ENCODE results near the gene GOLGA6L6. TPM values are rescaled to one million over a fixed set of nuclear protein-coding genes. Genes with fewer than 3 reads are reported as not detected.
"Not testable (repeated sequence)": the region's sequence is repeated elsewhere in the genome, so short reads cannot be mapped to it uniquely, and the experiment has no call there.

Gene GOLGA6L6, protein sequence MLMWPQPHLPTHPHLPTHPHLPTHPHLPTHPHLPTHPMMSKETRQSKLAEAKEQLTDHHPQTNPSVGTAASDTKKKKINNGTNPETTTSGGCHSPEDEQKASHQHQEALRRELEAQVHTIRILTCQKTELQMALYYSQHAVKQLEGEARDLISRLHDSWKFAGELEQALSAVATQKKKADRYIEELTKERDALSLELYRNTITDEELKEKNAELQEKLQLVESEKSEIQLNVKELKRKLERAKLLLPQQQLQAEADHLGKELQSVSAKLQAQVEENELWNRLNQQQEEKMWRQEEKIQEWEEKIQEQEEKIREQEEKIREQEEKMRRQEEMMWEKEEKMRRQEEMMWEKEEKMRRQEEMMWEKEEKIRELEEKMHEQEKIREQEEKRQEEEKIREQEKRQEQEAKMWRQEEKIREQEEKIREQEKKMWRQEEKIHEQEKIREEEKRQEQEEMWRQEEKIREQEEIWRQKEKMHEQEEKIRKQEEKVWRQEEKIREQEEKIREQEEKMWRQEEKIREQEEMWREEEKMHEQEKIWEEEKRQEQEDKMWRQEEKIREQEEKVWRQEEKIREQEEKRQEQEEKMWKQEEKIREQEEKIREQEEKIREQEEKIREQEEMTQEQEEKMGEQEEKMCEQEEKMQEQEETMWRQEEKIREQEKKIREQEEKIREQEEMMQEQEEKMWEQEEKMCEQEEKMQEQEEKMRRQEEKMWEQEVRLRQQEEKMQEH
- total RNA-seq (not detected), polyA plus RNA-seq (ENCODE audit: insufficient read depth in 1 of 8, insufficient read length in 8 of 8, low replicate concordance in 1 of 8) (not detected)
- long read RNA-seq, donor 1: 0 reads
- long read RNA-seq, donor 2: 0 reads
- long read RNA-seq, donor 3: 0 reads
- long read RNA-seq, donor 4: 0 reads
- long read RNA-seq, donor 5: 0 reads
- long read RNA-seq, donor 6: 0 reads
- long read RNA-seq, donor 7: 0 reads
- long read RNA-seq, donor 8: 0 reads
- long read RNA-seq, donor 9: 0 reads
- long read RNA-seq, donor 10: 0 reads
- long read RNA-seq, donor 11: 0 reads

GRCh38 chr15:20541700-20542099 is at the start of gene GOLGA6L6:
Gene GOLGA6L6 (minus strand): TSS chr15:20541800. CDS start chr15:20541709, 91 bp downstream.
- not testable (repeated sequence) for DNase-seq; H3K4me3 ChIP-seq (ENCODE audit: low read length); H3K27ac ChIP-seq (ENCODE audit: low read length); H3K36me3 ChIP-seq (ENCODE audit: control insufficient read depth, insufficient read depth, low read length); H3K9me3 ChIP-seq (replicated peaks; ENCODE audit: control insufficient read depth, low read depth, low read length); H3K27me3 ChIP-seq (ENCODE audit: control insufficient read depth, insufficient read depth, low read length); H3K4me1 ChIP-seq (ENCODE audit: control insufficient read depth, insufficient read depth, low read length)
- no CpG with 5 or more reads among the region's 7 CpGs for WGBS (ENCODE audit: insufficient coverage)

- H3K4me1 ChIP-seq (ENCODE audit: control insufficient read depth, insufficient read depth, low read length); H3K9me3 ChIP-seq (replicated peaks; ENCODE audit: control insufficient read depth, low read depth, low read length): not testable (repeated sequence)
- WGBS (ENCODE audit: insufficient coverage): no CpG with 5 or more reads among the region's 2 CpGs
Measured at GRCh38 chr15:20590069-20590468, 48.5 kb upstream of the GOLGA6L6 start.

GRCh38 chr15:20586821-20587220 is 45.2 kb upstream of the GOLGA6L6 start:
- no CpG with 5 or more reads among the region's 3 CpGs for WGBS (ENCODE audit: insufficient coverage)
- DNase-seq; H3K4me3 ChIP-seq (ENCODE audit: low read length); H3K9me3 ChIP-seq (replicated peaks; ENCODE audit: control insufficient read depth, low read depth, low read length); H3K27me3 ChIP-seq (ENCODE audit: control insufficient read depth, insufficient read depth, low read length); H3K4me1 ChIP-seq (ENCODE audit: control insufficient read depth, insufficient read depth, low read length); H3K36me3 ChIP-seq (ENCODE audit: control insufficient read depth, insufficient read depth, low read length); H3K27ac ChIP-seq (ENCODE audit: low read length): not testable (repeated sequence)

More at GRCh38 chr15:20590069-20590468, 48.5 kb upstream of the GOLGA6L6 start:
- not testable (repeated sequence) for H3K27ac ChIP-seq (ENCODE audit: low read length); H3K36me3 ChIP-seq (ENCODE audit: control insufficient read depth, insufficient read depth, low read length); H3K27me3 ChIP-seq (ENCODE audit: control insufficient read depth, insufficient read depth, low read length); H3K4me3 ChIP-seq (ENCODE audit: low read length); DNase-seq

DNA sequence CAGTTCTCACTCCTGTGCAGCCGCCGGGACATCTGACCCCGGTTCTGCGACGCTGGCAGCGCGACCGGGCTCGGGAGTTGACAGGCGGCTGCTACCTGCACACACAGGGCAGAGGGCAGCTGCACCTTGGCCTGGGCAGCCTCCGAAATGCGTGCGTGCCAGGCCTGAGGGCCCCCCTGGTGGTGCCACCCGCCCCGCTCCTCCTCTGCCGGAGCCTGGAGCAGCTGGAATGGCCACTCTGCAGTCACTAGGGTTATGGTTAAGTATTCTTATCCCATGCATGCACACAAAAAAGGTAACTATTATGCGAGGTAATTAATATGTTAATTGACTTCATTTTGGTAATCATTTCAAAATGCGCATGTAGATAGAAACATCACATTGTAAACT is 41.1 kb upstream of the GOLGA6L6 start:
- not testable (repeated sequence) for DNase-seq; H3K27me3 ChIP-seq (ENCODE audit: control insufficient read depth, insufficient read depth, low read length); H3K27ac ChIP-seq (ENCODE audit: low read length); H3K9me3 ChIP-seq (replicated peaks; ENCODE audit: control insufficient read depth, low read depth, low read length); H3K36me3 ChIP-seq (ENCODE audit: control insufficient read depth, insufficient read depth, low read length); H3K4me1 ChIP-seq (ENCODE audit: control insufficient read depth, insufficient read depth, low read length); H3K4me3 ChIP-seq (ENCODE audit: low read length)
- WGBS (ENCODE audit: insufficient coverage): 80% methylated on average over 3 of the region's 18 CpGs

DNA sequence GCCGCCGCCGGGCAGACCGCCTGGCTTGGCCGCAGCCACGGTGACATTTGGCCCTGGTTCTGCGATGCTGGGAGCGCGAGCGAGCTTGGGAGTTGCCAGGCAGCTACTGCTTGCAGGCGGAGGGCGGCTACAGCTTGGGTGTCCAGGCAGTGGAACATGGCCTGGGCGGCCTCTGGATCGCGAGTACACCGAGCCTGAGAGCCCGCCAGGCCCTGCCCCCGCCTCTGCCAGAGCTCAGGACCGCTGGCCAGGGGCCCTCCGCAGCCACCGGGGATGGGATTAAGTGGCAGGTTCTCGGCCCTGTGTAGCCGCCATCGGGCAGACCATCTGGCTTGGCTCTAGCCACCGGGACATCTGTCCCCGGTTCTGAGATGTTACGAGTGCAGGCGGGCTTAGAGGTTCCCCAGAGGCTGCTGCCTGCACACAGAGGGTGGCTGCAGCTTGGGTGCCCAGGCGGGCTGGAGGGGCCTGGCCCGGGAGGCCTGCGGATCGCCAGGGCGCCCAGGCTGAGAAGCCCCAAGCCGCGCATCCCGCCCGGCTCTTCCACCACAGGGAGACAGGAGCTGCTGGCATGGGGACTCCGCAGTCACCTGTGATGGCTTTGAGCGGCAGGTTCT is 40.6 kb upstream of the GOLGA6L6 start:
- WGBS (ENCODE audit: insufficient coverage): no CpG with 5 or more reads among the region's 39 CpGs
- H3K4me1 ChIP-seq (ENCODE audit: control insufficient read depth, insufficient read depth, low read length); DNase-seq: not testable (repeated sequence)

DNA sequence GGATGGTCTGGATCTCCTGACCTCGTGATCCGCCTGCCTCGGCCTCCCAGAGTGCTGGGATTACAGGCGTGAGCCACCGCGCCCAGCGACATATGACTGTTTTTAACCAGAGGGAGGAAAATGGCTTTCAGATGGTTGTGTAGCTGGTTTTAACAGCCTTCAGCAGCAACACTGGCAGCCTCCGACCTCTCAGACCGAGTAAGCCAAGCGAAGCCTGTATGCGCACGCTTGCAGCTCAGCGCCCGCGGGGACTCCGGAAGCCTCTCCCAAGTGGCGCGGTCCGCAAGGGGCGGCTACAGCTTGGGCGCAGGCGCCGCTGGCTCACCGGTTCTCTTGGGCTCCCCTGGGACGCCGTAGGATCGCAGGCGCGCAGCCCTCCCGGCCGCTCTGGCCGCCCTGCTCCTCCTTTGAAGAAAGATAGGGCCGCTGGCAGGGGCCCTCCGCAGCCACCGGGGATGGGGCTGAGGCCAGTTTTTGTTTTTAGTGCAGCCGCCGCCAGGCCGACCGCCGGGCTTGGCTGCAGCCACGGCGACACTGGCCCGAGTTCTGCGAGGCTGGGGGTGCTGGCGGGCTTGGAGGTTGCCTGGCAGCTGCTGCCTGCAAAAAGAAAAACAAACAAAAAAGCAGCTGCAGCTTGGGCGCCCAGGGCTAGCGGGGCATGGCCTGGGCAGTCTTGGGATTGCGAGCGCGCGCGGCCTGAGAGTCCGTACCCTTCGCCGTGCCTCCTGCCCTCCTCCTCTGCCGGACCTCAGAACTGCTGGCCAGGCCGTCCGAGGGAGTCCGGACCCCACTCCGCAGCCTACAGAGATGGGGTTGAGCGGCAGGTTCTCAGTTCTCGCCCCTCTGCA is 39.9 kb upstream of the GOLGA6L6 start:
- not testable (repeated sequence) for H3K9me3 ChIP-seq (replicated peaks; ENCODE audit: control insufficient read depth, low read depth, low read length); H3K4me1 ChIP-seq (ENCODE audit: control insufficient read depth, insufficient read depth, low read length); H3K27me3 ChIP-seq (ENCODE audit: control insufficient read depth, insufficient read depth, low read length); H3K27ac ChIP-seq (ENCODE audit: low read length); H3K4me3 ChIP-seq (ENCODE audit: low read length); H3K36me3 ChIP-seq (ENCODE audit: control insufficient read depth, insufficient read depth, low read length); DNase-seq
- WGBS (ENCODE audit: insufficient coverage): no CpG with 5 or more reads among the region's 62 CpGs

More for the DNA sequence above, 40.6 kb upstream of the GOLGA6L6 start:
- not testable (repeated sequence) for H3K27ac ChIP-seq (ENCODE audit: low read length); H3K27me3 ChIP-seq (ENCODE audit: control insufficient read depth, insufficient read depth, low read length); H3K36me3 ChIP-seq (ENCODE audit: control insufficient read depth, insufficient read depth, low read length); H3K9me3 ChIP-seq (replicated peaks; ENCODE audit: control insufficient read depth, low read depth, low read length); H3K4me3 ChIP-seq (ENCODE audit: low read length)

DNA sequence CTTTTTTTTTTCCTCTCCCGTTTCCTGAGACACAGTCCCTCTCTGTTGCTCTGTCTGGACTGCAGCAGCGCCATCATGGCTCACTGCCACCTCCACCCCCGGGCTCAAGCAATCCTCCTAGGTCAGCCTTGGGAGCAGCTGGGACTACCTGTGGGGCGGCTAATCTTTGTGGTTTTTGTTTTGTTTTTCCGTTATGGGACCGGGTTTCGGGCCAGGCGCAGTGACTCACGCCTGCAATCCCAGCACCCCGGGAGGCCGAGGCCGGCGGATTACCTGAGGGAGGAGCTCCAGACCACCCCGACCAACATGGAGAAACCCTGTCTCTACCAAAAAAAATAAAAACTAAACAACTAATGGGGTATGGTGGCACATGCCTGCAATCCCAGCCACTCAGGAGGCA is 38.1 kb upstream of the GOLGA6L6 start:
- no CpG with 5 or more reads among the region's 14 CpGs for WGBS (ENCODE audit: insufficient coverage)
- H3K36me3 ChIP-seq (ENCODE audit: control insufficient read depth, insufficient read depth, low read length); H3K27ac ChIP-seq (ENCODE audit: low read length); DNase-seq; H3K27me3 ChIP-seq (ENCODE audit: control insufficient read depth, insufficient read depth, low read length); H3K9me3 ChIP-seq (replicated peaks; ENCODE audit: control insufficient read depth, low read depth, low read length); H3K4me1 ChIP-seq (ENCODE audit: control insufficient read depth, insufficient read depth, low read length); H3K4me3 ChIP-seq (ENCODE audit: low read length): not testable (repeated sequence)

DNA sequence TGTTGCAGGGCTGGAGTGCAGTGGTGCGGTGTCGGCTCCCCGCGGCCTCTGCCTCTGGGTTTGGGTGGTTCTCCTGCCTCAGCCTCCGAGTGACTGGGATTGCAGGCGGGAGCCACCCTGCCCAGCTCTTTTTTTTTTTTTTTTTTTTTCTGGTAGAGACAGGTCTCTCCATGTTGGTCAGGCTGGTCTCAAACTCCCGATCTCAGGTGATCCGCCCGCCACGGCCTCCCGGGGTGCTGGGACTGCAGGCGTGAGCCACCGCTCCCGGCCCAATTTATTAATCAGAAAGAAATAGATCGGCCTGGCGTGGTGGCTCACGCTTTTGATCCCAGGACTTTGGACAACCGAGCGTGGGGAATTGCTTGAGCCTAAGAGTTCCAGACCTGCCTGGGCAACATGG is 9.7 kb upstream of the GOLGA6L6 start:
- not testable (repeated sequence) for H3K4me3 ChIP-seq (ENCODE audit: low read length); H3K27ac ChIP-seq (ENCODE audit: low read length); H3K36me3 ChIP-seq (ENCODE audit: control insufficient read depth, insufficient read depth, low read length); DNase-seq; H3K9me3 ChIP-seq (replicated peaks; ENCODE audit: control insufficient read depth, low read depth, low read length); H3K4me1 ChIP-seq (ENCODE audit: control insufficient read depth, insufficient read depth, low read length); H3K27me3 ChIP-seq (ENCODE audit: control insufficient read depth, insufficient read depth, low read length)
- no CpG with 5 or more reads among the region's 19 CpGs for WGBS (ENCODE audit: insufficient coverage)

- H3K27me3 ChIP-seq (ENCODE audit: control insufficient read depth, insufficient read depth, low read length); H3K36me3 ChIP-seq (ENCODE audit: control insufficient read depth, insufficient read depth, low read length); H3K4me1 ChIP-seq (ENCODE audit: control insufficient read depth, insufficient read depth, low read length); H3K9me3 ChIP-seq (replicated peaks; ENCODE audit: control insufficient read depth, low read depth, low read length); H3K4me3 ChIP-seq (ENCODE audit: low read length); H3K27ac ChIP-seq (ENCODE audit: low read length); DNase-seq: not testable (repeated sequence)
- no CpG with 5 or more reads among the region's 87 CpGs for WGBS (ENCODE audit: insufficient coverage)
Measured at GRCh38 chr15:20505926-20506658, 35.5 kb downstream of the GOLGA6L6 start.

All from muscle of leg (tissue), 16 donors.